ENCODE results near the gene PRUNE1.

The PRUNE1 gene

GRCh38 chr1:151008244-151009205 lies at the start of gene PRUNE1:
PRUNE1 (plus strand) TSS chr1:151008449; CDS start chr1:151008633, 184 bp downstream.
- peak within 1 kb of the TSS; percentile 75 for H3K4me3 ChIP-seq (ENCODE audit: low read length)
- peak; percentile 82 for DNase-seq (ENCODE audit: low read depth)
- no peak for TF ChIP-seq CTCF (conservative IDR thresholded peaks at IDR 0.05; ENCODE audit: low read depth, low read length)

GRCh38 chr1:150960646-150961045 lies 47.6 kb upstream of the PRUNE1 start:
- no peak for TF ChIP-seq CTCF (conservative IDR thresholded peaks at IDR 0.05; ENCODE audit: low read depth, low read length)
- H3K4me3 ChIP-seq (ENCODE audit: low read length): no peak overlapping the region
- no peak for DNase-seq (ENCODE audit: low read depth)

- TF ChIP-seq CTCF (conservative IDR thresholded peaks at IDR 0.05; ENCODE audit: low read depth, low read length): no peak
- H3K4me3 ChIP-seq (ENCODE audit: low read length): no peak overlapping the region
- no peak for DNase-seq (ENCODE audit: low read depth)
These were observed 46.5 kb upstream of the PRUNE1 start for GRCh38 chr1:150961756-150962155.

- DNase-seq (ENCODE audit: low read depth): no peak
- TF ChIP-seq CTCF (conservative IDR thresholded peaks at IDR 0.05; ENCODE audit: low read depth, low read length): no peak
- no peak overlapping the region for H3K4me3 ChIP-seq (ENCODE audit: low read length)
These were observed 44.7 kb upstream of the PRUNE1 start for GRCh38 chr1:150963321-150964163.

GRCh38 chr1:150964164-150964489 lies 44.1 kb upstream of the PRUNE1 start:
- H3K4me3 ChIP-seq (ENCODE audit: low read length): no peak overlapping the region
- TF ChIP-seq CTCF (conservative IDR thresholded peaks at IDR 0.05; ENCODE audit: low read depth, low read length): no peak
- no peak for DNase-seq (ENCODE audit: low read depth)

- no peak for DNase-seq (ENCODE audit: low read depth)
- TF ChIP-seq CTCF (conservative IDR thresholded peaks at IDR 0.05; ENCODE audit: low read depth, low read length): no peak
- H3K4me3 ChIP-seq (ENCODE audit: low read length): no peak overlapping the region
These were observed 42.6 kb upstream of the PRUNE1 start for GRCh38 chr1:150965605-150966004.

All from retinal pigment epithelial cell (primary cell).